HL-60 (cell line): ENCODE data around the gene MARCHF10.
"Not testable (repeated sequence)": the region's sequence is repeated elsewhere in the genome, so short reads cannot be mapped to it uniquely, and the experiment has no call there.

Source experiments
- GABPA ChIP-seq: IDR thresholded peaks from 2 replicates; pipeline ENCODE4 v1.6.1; 2012; ENCODE audit warnings: low read depth
- POLR2AphosphoS5 ChIP-seq: IDR thresholded peaks from 2 replicates; pipeline ENCODE4 v1.6.1; 2012; ENCODE audit warnings: low read depth
- SPI1 ChIP-seq: IDR thresholded peaks from 2 replicates; pipeline ENCODE4 v1.6.1; 2012; ENCODE audit warnings: low read depth, mild to moderate bottlenecking, borderline replicate concordance
- TF ChIP-seq, protein P1 (sequence below): IDR thresholded peaks from one replicate; pipeline ENCODE4 v1.5.1; 2011; ENCODE audit warnings: low read length, control low read depth, inconsistent platforms; ENCODE audit not compliant: insufficient read depth
- TF ChIP-seq, protein P2 (sequence below): IDR thresholded peaks from 2 replicates; pipeline ENCODE4 v1.6.1; 2012; ENCODE audit warnings: low read depth; ENCODE audit not compliant: insufficient replicate concordance

DNA sequence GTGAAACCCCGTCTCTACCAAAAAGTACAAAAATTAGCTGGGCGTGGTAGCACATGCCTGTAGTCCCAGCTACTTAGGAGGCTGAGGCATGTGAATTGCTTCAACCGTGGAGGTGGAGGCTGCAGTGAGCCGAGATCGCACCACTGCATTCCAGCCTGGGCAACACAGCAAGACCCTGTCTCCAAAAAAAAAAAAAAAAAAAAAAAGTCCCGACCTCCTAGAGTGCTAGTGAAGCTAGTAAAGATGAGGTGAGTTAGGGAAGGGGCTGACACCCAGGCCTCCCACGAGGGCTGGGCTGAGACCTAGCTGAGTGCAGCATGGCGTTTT lies 116.6 kb downstream of the MARCHF10 start:
- TF ChIP-seq, protein P1, sequence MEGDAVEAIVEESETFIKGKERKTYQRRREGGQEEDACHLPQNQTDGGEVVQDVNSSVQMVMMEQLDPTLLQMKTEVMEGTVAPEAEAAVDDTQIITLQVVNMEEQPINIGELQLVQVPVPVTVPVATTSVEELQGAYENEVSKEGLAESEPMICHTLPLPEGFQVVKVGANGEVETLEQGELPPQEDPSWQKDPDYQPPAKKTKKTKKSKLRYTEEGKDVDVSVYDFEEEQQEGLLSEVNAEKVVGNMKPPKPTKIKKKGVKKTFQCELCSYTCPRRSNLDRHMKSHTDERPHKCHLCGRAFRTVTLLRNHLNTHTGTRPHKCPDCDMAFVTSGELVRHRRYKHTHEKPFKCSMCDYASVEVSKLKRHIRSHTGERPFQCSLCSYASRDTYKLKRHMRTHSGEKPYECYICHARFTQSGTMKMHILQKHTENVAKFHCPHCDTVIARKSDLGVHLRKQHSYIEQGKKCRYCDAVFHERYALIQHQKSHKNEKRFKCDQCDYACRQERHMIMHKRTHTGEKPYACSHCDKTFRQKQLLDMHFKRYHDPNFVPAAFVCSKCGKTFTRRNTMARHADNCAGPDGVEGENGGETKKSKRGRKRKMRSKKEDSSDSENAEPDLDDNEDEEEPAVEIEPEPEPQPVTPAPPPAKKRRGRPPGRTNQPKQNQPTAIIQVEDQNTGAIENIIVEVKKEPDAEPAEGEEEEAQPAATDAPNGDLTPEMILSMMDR: not testable (repeated sequence)
- TF ChIP-seq POLR2AphosphoS5, GABPA, SPI1: not testable (repeated sequence)
- TF ChIP-seq, protein P2, sequence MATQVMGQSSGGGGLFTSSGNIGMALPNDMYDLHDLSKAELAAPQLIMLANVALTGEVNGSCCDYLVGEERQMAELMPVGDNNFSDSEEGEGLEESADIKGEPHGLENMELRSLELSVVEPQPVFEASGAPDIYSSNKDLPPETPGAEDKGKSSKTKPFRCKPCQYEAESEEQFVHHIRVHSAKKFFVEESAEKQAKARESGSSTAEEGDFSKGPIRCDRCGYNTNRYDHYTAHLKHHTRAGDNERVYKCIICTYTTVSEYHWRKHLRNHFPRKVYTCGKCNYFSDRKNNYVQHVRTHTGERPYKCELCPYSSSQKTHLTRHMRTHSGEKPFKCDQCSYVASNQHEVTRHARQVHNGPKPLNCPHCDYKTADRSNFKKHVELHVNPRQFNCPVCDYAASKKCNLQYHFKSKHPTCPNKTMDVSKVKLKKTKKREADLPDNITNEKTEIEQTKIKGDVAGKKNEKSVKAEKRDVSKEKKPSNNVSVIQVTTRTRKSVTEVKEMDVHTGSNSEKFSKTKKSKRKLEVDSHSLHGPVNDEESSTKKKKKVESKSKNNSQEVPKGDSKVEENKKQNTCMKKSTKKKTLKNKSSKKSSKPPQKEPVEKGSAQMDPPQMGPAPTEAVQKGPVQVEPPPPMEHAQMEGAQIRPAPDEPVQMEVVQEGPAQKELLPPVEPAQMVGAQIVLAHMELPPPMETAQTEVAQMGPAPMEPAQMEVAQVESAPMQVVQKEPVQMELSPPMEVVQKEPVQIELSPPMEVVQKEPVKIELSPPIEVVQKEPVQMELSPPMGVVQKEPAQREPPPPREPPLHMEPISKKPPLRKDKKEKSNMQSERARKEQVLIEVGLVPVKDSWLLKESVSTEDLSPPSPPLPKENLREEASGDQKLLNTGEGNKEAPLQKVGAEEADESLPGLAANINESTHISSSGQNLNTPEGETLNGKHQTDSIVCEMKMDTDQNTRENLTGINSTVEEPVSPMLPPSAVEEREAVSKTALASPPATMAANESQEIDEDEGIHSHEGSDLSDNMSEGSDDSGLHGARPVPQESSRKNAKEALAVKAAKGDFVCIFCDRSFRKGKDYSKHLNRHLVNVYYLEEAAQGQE: not testable (repeated sequence)
